GM19099 (cell line): Measurements from ENCODE around the gene TRIM58.

Experiments used
- POLR2A ChIP-seq: IDR thresholded peaks from 3 replicates; pipeline ENCODE4 v1.6.1; 2011; ENCODE audit warnings: low read depth; ENCODE audit not compliant: insufficient read length; ENCODE audit errors: extremely low read depth

TRIM58 gene

GRCh38 chr1:247854899-247855545 is 2.0 kb upstream of the TRIM58 start:
- TF ChIP-seq POLR2A: no peak

GRCh38 chr1:247855911-247856310 is 1.1 kb upstream of the TRIM58 start:
- no peak for TF ChIP-seq POLR2A

DNA sequence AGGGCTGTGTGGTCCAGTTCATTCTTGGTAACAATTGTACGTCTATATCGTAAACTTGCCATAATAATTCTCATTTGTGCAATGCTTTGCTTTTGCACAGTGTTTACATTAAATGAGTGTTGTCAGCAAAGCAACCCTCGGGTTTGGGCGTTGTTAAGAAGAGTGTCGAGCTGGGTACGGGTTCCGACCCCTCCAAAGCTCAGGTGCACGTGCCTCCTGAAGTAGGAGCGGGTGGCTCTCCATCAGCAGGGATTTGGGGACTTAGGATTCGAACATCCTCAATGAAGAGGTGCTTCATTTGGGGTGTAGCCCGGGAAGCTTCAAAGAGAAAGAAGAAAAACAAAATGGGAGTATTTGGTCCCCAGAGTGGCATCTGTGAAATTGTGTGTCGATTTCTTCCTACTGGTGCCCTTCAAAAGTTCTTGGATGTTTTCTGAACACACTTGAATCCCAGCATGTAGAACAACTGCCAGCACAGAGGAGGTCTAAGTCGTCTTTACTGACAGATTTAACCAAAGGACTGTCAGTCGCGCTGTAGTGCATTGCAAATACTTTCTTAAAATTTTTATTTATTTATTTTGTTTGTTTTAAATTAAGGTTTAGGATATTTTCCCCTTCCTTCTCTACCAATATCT is 1.1 kb downstream of the TRIM58 start:
- no peak for TF ChIP-seq POLR2A

GRCh38 chr1:247862756-247863155 is 5.8 kb downstream of the TRIM58 start:
- no peak for TF ChIP-seq POLR2A

- TF ChIP-seq POLR2A: no peak
Observed at GRCh38 chr1:247864644-247865043, 7.7 kb downstream of the TRIM58 start.

- no peak for TF ChIP-seq POLR2A
Observed at GRCh38 chr1:247865416-247865815, 8.4 kb downstream of the TRIM58 start.

DNA sequence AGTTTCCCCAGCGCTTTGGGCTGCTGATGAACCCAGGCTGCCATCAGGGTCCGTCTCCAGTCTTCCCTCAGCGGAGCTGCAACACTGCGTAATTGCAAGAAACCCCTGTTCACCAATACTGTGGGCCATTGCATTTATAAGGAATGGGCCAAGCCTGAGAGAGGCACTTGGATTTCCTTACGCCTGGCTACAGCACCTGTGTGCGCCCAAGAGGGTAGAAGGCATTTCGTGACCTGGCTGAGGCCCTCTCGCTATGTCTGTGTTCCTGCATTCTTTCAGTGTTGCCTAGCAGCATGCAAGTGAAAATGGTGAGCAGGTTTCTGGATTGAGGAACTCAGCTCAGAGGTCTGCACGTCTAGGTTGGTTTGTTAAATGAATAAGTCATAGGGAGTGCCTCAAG is 26.4 kb downstream of the TRIM58 start:
- TF ChIP-seq POLR2A: no peak

- no peak for TF ChIP-seq POLR2A
Observed at GRCh38 chr1:247884797-247885413, 27.9 kb downstream of the TRIM58 start.

DNA sequence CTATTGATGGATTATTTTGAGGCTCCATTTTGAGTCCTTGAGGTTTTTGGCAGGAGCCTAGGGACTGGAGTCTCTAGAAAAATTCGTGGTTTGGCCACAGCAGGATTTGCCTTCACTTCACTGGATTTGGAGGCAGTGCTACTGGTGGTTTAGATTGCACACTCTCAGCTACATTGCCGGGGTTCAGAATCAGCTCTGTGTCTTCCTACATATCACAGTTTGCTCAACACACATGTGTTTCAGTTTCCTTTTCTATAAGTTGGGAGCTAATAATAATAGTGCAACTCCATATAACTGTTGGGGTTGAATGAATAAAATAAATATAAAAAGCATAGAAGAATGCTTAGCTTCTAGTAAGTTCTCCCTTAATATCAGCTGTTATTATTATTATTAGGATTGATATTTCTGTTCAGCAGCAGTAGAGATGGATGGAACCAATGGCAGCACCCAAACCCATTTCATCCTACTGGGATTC is 38.2 kb downstream of the TRIM58 start, which contains the start of gene OR2W3:
TSS of gene OR2W3 (plus strand) at position 425 of the 475 bp plus-strand sequence. CDS start at position 425, 0 bp downstream.
- no peak for TF ChIP-seq POLR2A

GRCh38 chr1:247895976-247896375 is 39.0 kb downstream of the TRIM58 start:
- TF ChIP-seq POLR2A: no peak

DNA sequence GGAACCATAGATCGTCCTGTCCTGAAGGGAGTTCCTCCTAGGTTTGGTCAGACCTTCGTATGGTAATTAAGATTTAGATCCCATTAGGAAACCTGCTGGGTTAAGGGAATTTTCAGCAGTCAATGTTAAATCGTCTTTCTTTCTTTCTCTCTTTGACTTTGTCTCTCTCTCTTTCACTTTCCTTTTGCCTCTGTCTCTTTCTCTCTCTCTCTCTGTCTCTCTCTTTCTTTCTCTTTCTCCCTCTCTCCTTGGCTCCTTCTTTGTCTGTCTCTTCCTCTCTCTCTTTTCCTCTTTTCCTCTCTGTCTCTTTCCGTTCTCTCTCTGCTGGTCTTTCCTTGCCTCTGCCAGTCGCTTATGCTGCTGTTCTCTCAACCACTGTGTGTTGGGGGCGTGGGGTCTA is 47.1 kb downstream of the TRIM58 start:
- no peak for TF ChIP-seq POLR2A

DNA sequence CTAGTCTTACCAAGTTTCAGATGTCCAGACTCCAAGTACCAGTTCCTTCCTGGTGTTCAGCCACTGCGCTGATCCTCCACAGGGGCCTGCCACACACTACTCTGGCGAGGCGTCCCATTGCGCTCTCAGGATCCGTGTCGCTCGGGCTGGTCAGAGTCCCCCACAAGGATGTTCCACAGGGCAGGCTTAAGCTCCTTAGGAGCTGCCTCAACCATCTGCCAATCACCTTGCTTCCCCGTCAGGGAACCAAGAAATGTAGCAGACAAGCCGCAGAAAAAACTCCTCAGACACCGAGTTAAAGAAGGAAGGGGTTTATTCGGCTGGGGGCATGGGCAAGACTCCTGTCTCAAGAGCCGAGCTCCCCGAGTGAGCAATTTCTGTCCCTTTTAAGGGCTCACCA is 48.2 kb downstream of the TRIM58 start:
- TF ChIP-seq POLR2A: no peak

DNA sequence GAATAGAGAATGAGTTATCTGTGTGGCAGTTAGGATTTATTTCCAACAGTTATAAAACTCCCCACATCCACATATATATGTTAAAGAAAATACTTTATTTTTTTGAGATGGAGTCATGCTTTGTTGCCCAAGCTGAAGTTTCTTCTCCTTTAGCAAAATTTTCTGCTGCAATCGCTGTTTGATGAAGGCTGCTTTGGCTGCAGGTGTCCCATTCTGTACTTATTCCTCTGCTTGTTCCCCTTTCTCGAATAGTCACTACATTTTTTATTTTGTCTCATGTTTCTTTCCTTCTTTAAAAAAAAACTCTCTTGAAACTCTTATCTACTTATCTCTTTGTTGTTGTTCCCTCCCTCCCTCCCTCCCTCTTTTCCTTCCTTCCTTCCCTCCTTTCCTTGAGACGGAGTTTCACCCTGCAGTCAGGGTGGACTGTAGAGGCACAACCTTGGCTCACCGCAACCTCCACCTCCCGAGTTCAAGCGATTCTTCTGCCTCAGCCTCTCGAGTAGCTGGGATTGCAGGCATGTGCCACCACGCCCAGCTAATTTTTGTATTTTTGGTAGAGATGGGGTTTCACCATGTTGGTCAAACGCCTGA is 49.0 kb downstream of the TRIM58 start:
- no peak for TF ChIP-seq POLR2A

GRCh38 chr1:247906504-247907047 is 49.6 kb downstream of the TRIM58 start:
- TF ChIP-seq POLR2A: no peak

GRCh38 chr1:247908766-247909165 is 51.8 kb downstream of the TRIM58 start:
- no peak for TF ChIP-seq POLR2A

DNA sequence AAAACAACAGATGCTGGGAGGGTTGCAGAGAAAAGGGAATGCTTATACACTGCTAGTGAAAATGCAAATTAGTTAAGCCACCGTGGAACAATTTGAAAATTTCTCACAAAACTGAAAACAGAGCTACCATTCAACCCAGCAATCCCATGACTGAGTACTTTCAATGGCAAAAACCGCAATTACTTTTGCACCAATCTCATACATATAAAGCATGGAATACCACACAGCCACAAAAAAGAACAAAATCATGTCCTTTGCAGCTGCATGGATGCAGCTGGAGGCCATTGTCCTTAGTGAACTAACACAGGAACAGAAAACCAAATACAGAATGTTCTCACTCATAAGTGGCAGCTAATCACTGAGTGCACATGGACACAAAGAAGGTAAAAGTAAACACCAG is 56.8 kb downstream of the TRIM58 start:
- no peak for TF ChIP-seq POLR2A

GRCh38 chr1:247914941-247915662 is 58.1 kb downstream of the TRIM58 start:
- no peak for TF ChIP-seq POLR2A
